Endodermal cell (in vitro differentiated cells): ENCODE data around the gene RASGRF2. TPM values are rescaled to one million over a fixed set of nuclear protein-coding genes. Genes with fewer than 3 reads are reported as not detected.

Experiments used
- DNase-seq: peaks from one replicate; pipeline ENCODE4 v3.0.0-alpha.2; 2017
- H3K27ac ChIP-seq: 2 replicates; pipeline ENCODE4 v1.5.1; 2013; ENCODE audit warnings: mild to moderate bottlenecking, low read depth, low read length, moderate library complexity
- H3K27me3 ChIP-seq: 2 replicates; pipeline ENCODE4 v1.6.1; 2013; ENCODE audit warnings: mild to moderate bottlenecking, low read length, moderate library complexity; ENCODE audit not compliant: insufficient read depth, control insufficient read depth, poor library complexity, severe bottlenecking
- H3K36me3 ChIP-seq: 2 replicates; pipeline ENCODE4 v1.7.0; 2013; ENCODE audit warnings: mild to moderate bottlenecking, low read length, moderate library complexity; ENCODE audit not compliant: control insufficient read depth, insufficient read depth
- H3K4me1 ChIP-seq: one replicate; pipeline ENCODE4 v1.7.0; 2013; ENCODE audit warnings: low read length; ENCODE audit not compliant: control insufficient read depth, insufficient read depth
- H3K4me3 ChIP-seq: 2 replicates; pipeline ENCODE4 v1.5.1; 2013; ENCODE audit warnings: mild to moderate bottlenecking, low read length, moderate library complexity
- H3K9ac ChIP-seq: 2 replicates; pipeline ENCODE4 v1.6.1; 2013; ENCODE audit warnings: mild to moderate bottlenecking, low read length, moderate library complexity; ENCODE audit not compliant: poor library complexity, severe bottlenecking; ENCODE audit errors: extremely low read depth
- H3K9me3 ChIP-seq: 2 replicates; pipeline ENCODE4 v1.6.1; 2013; ENCODE audit warnings: mild to moderate bottlenecking, low read length, moderate library complexity; ENCODE audit not compliant: control insufficient read depth
- H3K27ac Mint-ChIP-seq: 2 replicates; pipeline ENCODE4 v1.8.0; 2020; ENCODE audit warnings: mixed read lengths
- H3K27me3 Mint-ChIP-seq: 2 replicates; pipeline ENCODE4 v1.8.0; 2021; ENCODE audit warnings: mild to moderate bottlenecking, mixed read lengths; ENCODE audit not compliant: insufficient read depth
- H3K36me3 Mint-ChIP-seq: 2 replicates; pipeline ENCODE4 v1.8.0; 2020; ENCODE audit warnings: low read depth, mixed read lengths
- H3K4me1 Mint-ChIP-seq: 2 replicates; pipeline ENCODE4 v1.8.0; 2020; ENCODE audit warnings: mixed read lengths
- H3K4me3 Mint-ChIP-seq: 2 replicates; pipeline ENCODE4 v1.8.0; 2020; ENCODE audit warnings: mild to moderate bottlenecking, moderate library complexity, mixed read lengths
- H3K9me3 Mint-ChIP-seq: 2 replicates; pipeline ENCODE4 v1.8.0; 2020; ENCODE audit warnings: mild to moderate bottlenecking, mixed read lengths
- CTCF ChIP-seq: fragments of 200-600 bp; sonication (generic); conservative IDR thresholded peaks from 2 replicates; pipeline ENCODE4 v1.5.0; 2021; ENCODE audit warnings: antibody characterized with exemption, mild to moderate bottlenecking
- WGBS, 2 experiments: methylation state at CpG; one replicate each; pipeline versions ENCODE4 v1.1.5 to v1.1.7; 2013; ENCODE audit warnings: missing lambda C conversion rate in 2 of 2, mixed read lengths in 1 of 2; ENCODE audit not compliant: insufficient coverage in 1 of 2, insufficient read length in 1 of 2; 5-methylcytosine and 5-hydroxymethylcytosine counted together
- total RNA-seq, 2 donors: library from RNA; stranded (reverse); fragmentation: NEBNext Ultra II Directional in 1 of 2; extraction: Animal tissue kit (Norgen Biotek cat#: 25700) in 1 of 2; gene quantifications; 2 replicates in 1 of 2; 3 replicates in 1 of 2; pipeline ENCODE4 v1.2.1, GENCODE V29; 2021

The RASGRF2 gene
- total RNA-seq, 2 donors from 2014 or later = 0.64 to 14.4 TPM

- no peaks in the 10 kb centered on the region for H3K9me3 Mint-ChIP-seq
- H3K27me3 ChIP-seq = no peaks in the 10 kb centered on the region
- DNase-seq = no peak
- 85 to 94% methylated on average over 2 of the region's 2 CpGs for WGBS, 2 experiments
- H3K36me3 Mint-ChIP-seq = peaks cover 4% of the 10 kb centered on the region
- H3K9ac ChIP-seq = no peak overlapping the region
- no peak overlapping the region for H3K4me3 ChIP-seq
- no peaks in the 10 kb centered on the region for H3K36me3 ChIP-seq
- no peaks in the 10 kb centered on the region for H3K4me1 Mint-ChIP-seq
- no peak overlapping the region for H3K27ac Mint-ChIP-seq
- H3K4me1 ChIP-seq = no peaks in the 10 kb centered on the region
- H3K27me3 Mint-ChIP-seq = no peaks in the 10 kb centered on the region
- H3K4me3 Mint-ChIP-seq = no peak overlapping the region
- TF ChIP-seq CTCF = no peak
- H3K9me3 ChIP-seq = peaks cover 8% of the 10 kb centered on the region
- no peak overlapping the region for H3K27ac ChIP-seq
These were observed 118.8 kb downstream of the RASGRF2 start for GRCh38 chr5:81078930-81079329.

GRCh38 chr5:81080809-81081460 is 120.8 kb downstream of the RASGRF2 start:
- H3K9ac ChIP-seq = no peak overlapping the region
- no peak overlapping the region for H3K27ac Mint-ChIP-seq
- no peak overlapping the region for H3K4me3 ChIP-seq
- H3K36me3 Mint-ChIP-seq = peaks cover 2% of the 10 kb centered on the region
- no peak overlapping the region for H3K27ac ChIP-seq
- H3K9me3 ChIP-seq = peaks cover 8% of the 10 kb centered on the region
- no peaks in the 10 kb centered on the region for H3K27me3 Mint-ChIP-seq
- H3K4me1 ChIP-seq = no peaks in the 10 kb centered on the region
- 80 to 92% methylated on average over 6 to 9 of the region's 9 CpGs for WGBS, 2 experiments
- TF ChIP-seq CTCF = no peak
- H3K27me3 ChIP-seq = no peaks in the 10 kb centered on the region
- H3K4me3 Mint-ChIP-seq = no peak overlapping the region
- no peak for DNase-seq
- H3K4me1 Mint-ChIP-seq = no peaks in the 10 kb centered on the region
- no peaks in the 10 kb centered on the region for H3K36me3 ChIP-seq
- H3K9me3 Mint-ChIP-seq = no peaks in the 10 kb centered on the region

GRCh38 chr5:81081461-81081835 is 121.3 kb downstream of the RASGRF2 start:
- H3K4me1 ChIP-seq = no peaks in the 10 kb centered on the region
- no peak overlapping the region for H3K27ac ChIP-seq
- peaks cover 8% of the 10 kb centered on the region for H3K9me3 ChIP-seq
- no peak for DNase-seq
- Mint-ChIP-seq H3K4me3 (no peak overlapping the region), H3K27ac (no peak overlapping the region), H3K9me3 (no peaks in the 10 kb centered on the region), H3K36me3 (peaks cover 2% of the 10 kb centered on the region), H3K27me3 (no peaks in the 10 kb centered on the region), H3K4me1 (no peaks in the 10 kb centered on the region)
- no peak overlapping the region for H3K9ac ChIP-seq
- no peaks in the 10 kb centered on the region for H3K27me3 ChIP-seq
- no peak overlapping the region for H3K4me3 ChIP-seq
- no peak for TF ChIP-seq CTCF
- 90 to 94% methylated on average over 5 to 8 of the region's 8 CpGs for WGBS, 2 experiments
- H3K36me3 ChIP-seq = no peaks in the 10 kb centered on the region
